ENCODE results near the gene CELA3B.
"Not testable (repeated sequence)": the region's sequence is repeated elsewhere in the genome, so short reads cannot be mapped to it uniquely, and the experiment has no call there.

GRCh38 chr1:21981253-21981652 lies 4.4 kb downstream of the CELA3B start:
- not testable (repeated sequence) for TF ChIP-seq EZH2 (IDR thresholded peaks at IDR 0.05; ENCODE audit: borderline replicate concordance); CTCF (IDR thresholded peaks at IDR 0.05; ENCODE audit: poor library complexity)

All from hepatocyte (in vitro differentiated cells).